GM10266 (cell line): ENCODE results near the gene RRP7A.
"Not testable (repeated sequence)": the region's sequence is repeated elsewhere in the genome, so short reads cannot be mapped to it uniquely, and the experiment has no call there.

ENCODE experiments used
- DNase-seq: peaks from one replicate; pipeline ENCODE4 v3.0.0; 2012; ENCODE audit errors: extremely low spot score
- TF ChIP-seq, protein P1 (sequence below): IDR thresholded peaks from 2 replicates; pipeline ENCODE4 v1.5.1; 2012; ENCODE audit warnings: mild to moderate bottlenecking, low read depth; ENCODE audit not compliant: control insufficient read depth, insufficient read depth; ENCODE audit errors: missing control alignments

The RRP7A gene

DNA sequence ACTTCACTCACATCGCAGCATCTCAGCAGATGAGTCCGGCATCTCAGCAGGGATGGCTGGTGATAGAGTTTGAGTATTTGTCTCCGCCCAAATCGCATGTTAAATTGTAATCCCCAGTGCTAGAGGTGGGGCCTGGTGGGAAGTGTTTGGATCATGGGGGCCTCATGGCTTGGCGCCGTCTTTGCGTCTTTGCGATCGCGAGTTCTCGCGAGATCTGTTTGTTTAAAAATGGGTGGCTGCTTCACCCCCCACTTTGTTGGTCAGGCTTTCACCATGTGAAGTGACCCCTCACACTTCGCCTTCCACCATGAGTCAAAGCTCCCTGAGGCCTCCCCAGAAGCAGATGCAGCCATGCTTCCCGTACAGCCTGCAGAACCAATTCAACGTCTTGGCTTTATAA lies 3.0 kb upstream of the RRP7A start:
- no peak for DNase-seq
- TF ChIP-seq, protein P1, sequence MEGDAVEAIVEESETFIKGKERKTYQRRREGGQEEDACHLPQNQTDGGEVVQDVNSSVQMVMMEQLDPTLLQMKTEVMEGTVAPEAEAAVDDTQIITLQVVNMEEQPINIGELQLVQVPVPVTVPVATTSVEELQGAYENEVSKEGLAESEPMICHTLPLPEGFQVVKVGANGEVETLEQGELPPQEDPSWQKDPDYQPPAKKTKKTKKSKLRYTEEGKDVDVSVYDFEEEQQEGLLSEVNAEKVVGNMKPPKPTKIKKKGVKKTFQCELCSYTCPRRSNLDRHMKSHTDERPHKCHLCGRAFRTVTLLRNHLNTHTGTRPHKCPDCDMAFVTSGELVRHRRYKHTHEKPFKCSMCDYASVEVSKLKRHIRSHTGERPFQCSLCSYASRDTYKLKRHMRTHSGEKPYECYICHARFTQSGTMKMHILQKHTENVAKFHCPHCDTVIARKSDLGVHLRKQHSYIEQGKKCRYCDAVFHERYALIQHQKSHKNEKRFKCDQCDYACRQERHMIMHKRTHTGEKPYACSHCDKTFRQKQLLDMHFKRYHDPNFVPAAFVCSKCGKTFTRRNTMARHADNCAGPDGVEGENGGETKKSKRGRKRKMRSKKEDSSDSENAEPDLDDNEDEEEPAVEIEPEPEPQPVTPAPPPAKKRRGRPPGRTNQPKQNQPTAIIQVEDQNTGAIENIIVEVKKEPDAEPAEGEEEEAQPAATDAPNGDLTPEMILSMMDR: no peak

DNA sequence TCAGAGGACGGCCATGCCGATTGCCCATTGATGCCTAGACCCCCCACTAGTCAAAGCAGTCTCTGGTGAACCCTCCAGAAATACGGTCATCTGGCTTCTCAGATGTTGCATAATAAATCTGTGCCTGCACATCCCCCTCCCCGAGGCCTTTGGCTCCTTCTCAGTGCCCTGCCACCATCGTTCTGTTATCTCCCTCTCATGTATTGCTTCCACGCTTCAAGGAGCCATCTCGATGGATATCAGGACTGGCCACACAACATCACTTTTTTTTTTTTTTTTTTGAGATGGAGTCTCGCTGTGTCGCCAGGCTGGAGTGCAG lies 1.6 kb upstream of the RRP7A start:
- no peak for DNase-seq
- TF ChIP-seq, protein P1: no peak

DNA sequence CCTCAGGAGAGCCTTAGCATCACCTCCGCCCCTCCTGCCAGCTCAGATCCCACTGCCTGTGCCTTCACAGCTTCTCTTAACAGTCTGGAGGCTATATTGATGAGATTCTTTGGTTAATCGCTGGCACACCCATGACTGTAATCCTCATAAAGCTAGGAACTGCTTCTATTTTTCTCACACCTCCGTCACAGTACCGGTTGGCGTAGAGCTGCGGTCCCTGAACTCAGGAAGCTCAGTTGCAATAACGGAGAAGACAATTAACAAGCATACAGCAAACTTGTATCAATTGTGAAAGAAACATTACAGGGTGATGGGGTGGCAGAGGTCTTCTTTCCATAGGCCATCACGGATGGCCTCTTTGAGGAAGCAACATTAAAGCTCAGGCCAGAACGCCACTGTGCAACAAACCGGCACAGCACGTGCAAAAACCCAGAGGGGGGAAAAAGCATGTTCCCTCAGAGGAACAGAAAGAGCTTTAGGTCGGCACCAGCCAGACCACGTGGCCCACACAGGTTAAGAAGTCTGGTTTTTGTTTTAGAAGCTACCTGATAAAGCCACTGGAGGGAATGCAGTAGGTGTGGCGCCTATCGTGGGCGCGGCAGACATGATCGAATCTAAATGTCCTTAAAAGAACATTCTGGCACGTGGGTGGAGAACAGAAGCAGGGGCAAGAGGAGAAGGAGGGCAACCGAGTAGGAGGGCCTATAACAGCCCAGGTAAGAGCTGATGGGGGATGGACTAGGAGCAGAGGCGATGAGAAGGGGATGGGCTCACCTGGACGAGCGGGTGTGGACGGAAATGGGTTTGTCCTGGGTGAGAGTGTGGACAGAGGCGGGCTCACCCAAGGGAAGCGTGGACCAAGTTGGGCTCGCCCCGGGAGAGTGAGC lies 715 bp downstream of the RRP7A start:
- not testable (repeated sequence) for DNase-seq

DNA sequence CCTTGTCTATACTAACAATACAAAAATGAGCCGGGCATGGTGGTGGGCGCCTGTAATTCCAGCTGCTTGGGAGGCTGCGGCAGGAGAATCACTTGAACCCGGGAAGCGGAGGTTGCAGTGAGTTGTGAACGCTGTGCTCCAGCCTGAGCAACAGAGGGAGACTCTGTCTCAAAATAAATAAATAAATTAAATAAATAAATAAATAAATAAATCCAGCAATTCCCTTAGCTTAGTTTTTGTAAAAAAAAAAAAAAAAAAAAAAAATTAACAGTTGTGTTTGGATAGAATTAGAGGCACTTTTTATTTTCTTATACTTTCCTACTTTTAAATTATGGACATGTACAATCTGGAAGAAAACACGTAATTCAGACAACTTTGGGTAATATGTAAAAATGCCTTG lies 2.5 kb downstream of the RRP7A start:
- DNase-seq: not testable (repeated sequence)

DNA sequence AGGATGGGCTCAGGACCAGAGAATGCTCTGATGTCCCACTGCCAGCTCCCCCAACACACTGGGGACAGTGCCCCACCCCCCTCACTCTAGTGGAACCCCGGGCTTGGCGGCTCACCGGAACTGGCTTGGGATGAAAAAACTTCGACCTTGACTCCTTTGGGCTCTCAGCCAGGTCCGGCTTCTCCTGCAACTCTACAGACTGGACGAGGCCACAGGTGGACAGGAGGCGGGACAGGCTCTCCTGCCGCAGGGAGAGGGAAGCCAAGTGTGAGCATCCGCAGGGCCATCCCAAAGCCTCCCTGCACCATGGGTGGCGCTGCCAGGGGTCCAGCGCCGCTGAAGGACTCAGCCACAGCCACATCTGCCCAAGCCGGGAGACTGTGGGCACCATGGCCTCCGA lies 3.7 kb downstream of the RRP7A start:
- TF ChIP-seq, protein P1: no peak
- DNase-seq: no peak

DNA sequence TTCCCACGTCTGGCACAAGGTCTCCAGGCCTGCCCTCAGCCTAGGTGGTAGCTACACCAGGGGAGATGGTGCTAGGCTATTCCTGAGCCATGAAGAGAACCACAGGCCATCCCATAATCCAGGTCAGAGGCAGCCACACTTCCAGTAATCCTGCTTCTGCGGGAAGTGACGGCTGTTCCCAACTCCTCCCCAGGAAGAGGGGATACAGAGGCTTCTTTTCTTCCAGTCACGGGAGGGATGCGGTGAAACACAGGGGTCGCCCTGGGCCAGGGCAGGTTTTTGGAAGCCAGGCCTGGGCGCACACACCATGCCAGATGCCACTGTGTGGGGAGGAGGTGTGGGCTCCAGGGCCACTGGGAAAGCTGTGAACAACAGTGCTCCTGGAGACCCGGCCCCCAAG lies 4.3 kb downstream of the RRP7A start:
- not testable (repeated sequence) for DNase-seq

DNA sequence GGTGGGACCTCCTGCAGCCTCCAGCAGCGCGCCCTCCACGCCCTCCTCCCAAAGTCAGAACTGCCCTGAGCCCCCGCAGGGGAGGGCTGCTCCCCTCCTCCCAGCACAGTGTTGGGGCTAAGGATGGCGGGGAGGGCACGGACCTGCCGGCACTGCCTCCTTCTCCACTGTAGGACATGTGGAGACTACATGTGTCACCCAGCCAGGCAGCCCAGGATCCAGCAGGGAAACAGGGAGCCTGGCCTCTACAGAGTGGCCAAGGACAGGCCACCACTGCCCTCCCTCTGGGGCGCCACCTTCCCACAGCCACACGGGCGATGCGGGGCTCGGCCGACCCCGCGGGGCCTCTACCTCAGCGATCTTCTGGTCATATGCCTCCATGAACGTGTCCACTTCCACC lies 5.3 kb downstream of the RRP7A start:
- DNase-seq: not testable (repeated sequence)

DNA sequence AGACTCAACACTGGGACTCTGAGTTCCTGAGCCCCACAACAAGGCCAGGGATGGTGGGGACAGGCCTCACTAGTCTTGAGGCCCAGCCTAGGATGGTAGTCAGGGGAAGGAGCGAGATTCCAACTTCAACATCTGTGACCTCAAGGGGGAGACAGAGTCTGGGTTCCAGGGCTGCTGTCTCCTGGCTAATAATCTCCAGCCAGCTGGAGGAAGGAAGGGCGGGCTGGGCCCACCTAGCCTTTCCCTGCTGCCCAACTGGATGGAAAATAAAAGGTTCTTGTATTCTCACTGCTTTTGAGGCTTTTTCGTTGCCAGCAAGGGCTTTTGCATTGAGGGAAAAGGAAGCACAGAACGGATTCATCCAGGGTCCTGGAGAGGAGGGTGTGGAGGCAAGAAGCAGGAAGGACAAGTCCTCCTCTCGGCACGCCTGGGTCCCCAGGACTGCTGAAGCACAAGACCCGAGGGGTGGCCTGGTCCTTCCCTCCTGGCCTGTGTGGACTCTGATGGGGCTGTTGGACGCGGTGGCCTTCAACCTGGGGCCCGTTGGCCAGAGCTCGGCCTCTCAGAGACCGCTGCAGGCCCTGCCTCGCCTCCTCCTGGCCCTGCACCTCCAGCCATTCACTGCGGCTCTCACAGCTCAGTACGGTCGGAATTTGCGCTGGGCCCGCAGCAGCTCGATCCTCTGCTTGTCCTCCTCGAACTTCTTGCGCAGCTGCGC lies 7.2 kb downstream of the RRP7A start:
- not testable (repeated sequence) for DNase-seq

DNA sequence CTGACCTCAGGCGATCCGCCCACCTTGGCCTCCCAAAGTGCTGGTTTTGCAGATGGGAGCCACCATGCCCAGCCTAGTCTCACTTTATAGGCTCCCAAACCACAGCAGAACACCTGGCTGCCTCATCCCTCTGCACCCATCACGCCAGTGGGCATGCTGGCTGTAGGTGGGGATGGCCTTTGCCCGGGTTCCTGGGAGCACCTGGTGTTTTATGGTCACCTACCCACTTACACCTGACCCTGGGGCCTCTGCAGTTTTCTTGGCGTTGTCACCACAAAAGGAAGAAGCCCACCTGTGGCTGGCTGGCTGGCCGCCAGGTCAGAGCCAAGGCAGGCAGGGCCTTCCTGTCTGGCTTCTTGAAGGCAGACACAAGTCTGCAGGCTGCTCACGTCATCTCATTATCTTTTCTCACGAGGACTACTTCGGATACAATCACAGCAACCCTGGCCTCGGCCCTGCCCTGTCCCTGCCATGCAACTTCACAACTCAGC lies 8.2 kb downstream of the RRP7A start:
- TF ChIP-seq, protein P1: no peak
- DNase-seq: no peak

DNA sequence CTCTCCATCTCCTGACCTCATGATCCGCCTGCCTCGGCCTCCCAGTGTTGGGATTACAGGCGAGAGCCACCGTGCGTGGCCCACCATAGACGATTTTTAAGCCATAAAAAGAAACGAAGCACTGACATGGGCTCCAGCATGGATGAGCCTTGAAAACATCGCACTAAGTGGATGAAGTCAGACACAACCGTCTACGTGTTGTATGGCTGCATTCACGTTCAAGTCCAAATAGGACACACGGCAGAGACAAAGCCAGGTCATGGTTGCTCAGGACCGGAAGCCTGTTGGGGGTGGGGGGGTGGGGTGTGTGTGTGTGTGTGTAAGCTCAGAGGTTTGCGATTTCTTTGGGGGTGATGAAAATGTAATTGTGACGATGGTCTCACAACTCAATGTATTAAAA lies 10.0 kb downstream of the RRP7A start:
- no peak for DNase-seq
- TF ChIP-seq, protein P1: no peak

DNA sequence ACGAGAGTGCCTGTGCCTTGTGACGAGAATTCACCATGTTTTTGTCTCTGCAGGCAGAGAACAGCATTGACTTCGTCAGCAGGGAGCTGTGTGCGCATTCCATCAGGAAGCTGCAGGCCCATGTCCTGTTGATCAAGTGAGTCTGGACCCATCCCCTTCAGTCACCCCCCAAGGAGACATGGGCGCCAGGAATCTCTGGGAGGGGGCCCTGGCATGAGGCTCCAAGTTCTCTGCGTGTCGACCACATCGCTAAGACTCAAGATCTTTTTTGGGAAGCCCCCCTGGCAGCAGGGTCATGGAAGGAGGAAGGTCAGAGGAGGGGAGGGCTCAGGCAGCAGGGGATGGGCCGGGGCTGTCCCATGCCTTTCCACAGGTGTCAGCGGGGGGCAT lies 10.6 kb downstream of the RRP7A start:
- not testable (repeated sequence) for DNase-seq

DNA sequence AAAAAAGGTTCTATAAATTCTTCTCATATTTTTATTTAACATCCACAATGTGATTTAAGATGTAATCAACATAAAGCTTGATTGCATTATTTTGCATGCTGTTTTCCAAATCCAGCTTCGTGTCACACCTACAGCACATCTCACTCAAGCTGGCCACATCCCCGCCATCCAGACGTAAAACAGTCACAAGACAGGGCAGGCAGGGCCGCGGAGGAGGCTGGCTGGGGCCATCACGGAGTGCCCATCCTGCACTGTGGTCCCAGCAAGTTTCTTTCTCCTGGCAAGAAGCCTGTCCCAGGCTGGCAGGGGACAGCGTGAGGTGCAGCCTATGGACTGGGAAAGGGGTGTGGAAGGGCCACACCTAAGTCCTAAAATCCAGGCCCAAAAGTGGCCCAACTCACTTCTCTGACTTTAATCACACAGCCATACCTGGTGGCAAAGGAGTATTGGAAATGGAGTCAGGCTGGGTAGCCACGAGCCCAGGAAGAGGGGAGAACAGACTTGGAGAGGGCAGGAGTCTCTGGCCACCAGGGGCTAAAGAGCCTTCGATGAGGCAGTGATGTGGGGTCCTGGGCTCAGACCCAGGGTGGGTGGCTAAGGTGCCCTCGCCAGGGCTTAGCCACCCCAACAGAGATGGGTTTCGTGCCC lies 11.1 kb downstream of the RRP7A start:
- DNase-seq: not testable (repeated sequence)
